CD8-positive, alpha-beta memory T cell (primary cell): ENCODE measurements around the gene PTTG2. TPM values are rescaled to one million over a fixed set of nuclear protein-coding genes. Genes with fewer than 3 reads are reported as not detected.

Experiments used
- CTCF ChIA-PET: fragments of 350-600 bp; sonication (Branson Sonifier 250); formaldehyde crosslinking; loops from one replicate; lab custom pipeline; 2021; ENCODE audit warnings: antibody characterized with exemption; lab: Charles Lee
- POLR2A ChIA-PET: fragments of 350-600 bp; sonication (Branson Sonifier 250); formaldehyde crosslinking; loops from one replicate; lab custom pipeline; 2021; ENCODE audit warnings: antibody characterized with exemption; lab: Charles Lee
- DNase-seq, 5 donors: peaks; one replicate each; pipeline versions ENCODE4 v3.0.0 to v3.0.0-alpha.2; 2020 to 2022; ENCODE audit warnings: mixed read lengths in 1 of 5
- H3K27ac ChIP-seq: one replicate; pipeline ENCODE4 v1.7.0; 2013; ENCODE audit warnings: low read depth, mild to moderate bottlenecking, low read length, moderate library complexity
- H3K27me3 ChIP-seq: 2 replicates; pipeline ENCODE4 v1.7.0; 2013; ENCODE audit warnings: low read length, mild to moderate bottlenecking; ENCODE audit not compliant: insufficient read depth, poor library complexity, severe bottlenecking
- H3K36me3 ChIP-seq: 2 replicates; pipeline ENCODE4 v1.7.0; 2013; ENCODE audit warnings: mild to moderate bottlenecking, low read length, moderate library complexity; ENCODE audit not compliant: insufficient read depth
- H3K4me1 ChIP-seq: 2 replicates; pipeline ENCODE4 v1.7.0; 2013; ENCODE audit warnings: mild to moderate bottlenecking, low read length, moderate library complexity; ENCODE audit not compliant: insufficient read depth
- H3K4me3 ChIP-seq: 2 replicates; pipeline ENCODE4 v1.7.0; 2013; ENCODE audit warnings: mild to moderate bottlenecking, low read length
- H3K9me3 ChIP-seq: 2 replicates; pipeline ENCODE4 v1.7.0; 2013; ENCODE audit warnings: mild to moderate bottlenecking, low read length
- H3K27ac Mint-ChIP-seq, 8 donors: one replicate each; pipeline ENCODE4 v1.8.0; 2020 to 2021; ENCODE audit warnings: mixed read lengths in 8 of 8, mild to moderate bottlenecking in 6 of 8, inconsistent platforms in 3 of 8, moderate library complexity in 3 of 8
- H3K27me3 Mint-ChIP-seq, 2 donors: one replicate each; pipeline ENCODE4 v1.8.0; 2020 to 2021; ENCODE audit warnings: mixed read lengths in 2 of 2, mild to moderate bottlenecking in 1 of 2, moderate library complexity in 1 of 2
- H3K36me3 Mint-ChIP-seq, 3 donors: one replicate each; pipeline ENCODE4 v1.8.0; 2020 to 2021; ENCODE audit warnings: mixed read lengths in 3 of 3, inconsistent platforms in 1 of 3, mild to moderate bottlenecking in 1 of 3
- H3K4me1 Mint-ChIP-seq, 3 donors: one replicate each; pipeline ENCODE4 v1.8.0; 2020 to 2021; ENCODE audit warnings: mixed read lengths in 3 of 3, inconsistent platforms in 1 of 3, mild to moderate bottlenecking in 1 of 3
- H3K4me3 Mint-ChIP-seq, 7 donors: one replicate each; pipeline ENCODE4 v1.8.0; 2020 to 2021; ENCODE audit warnings: mixed read lengths in 7 of 7, mild to moderate bottlenecking in 6 of 7, moderate library complexity in 4 of 7, inconsistent platforms in 2 of 7
- H3K9me3 Mint-ChIP-seq, 5 donors: one replicate each; pipeline ENCODE4 v1.8.0; 2020 to 2022; ENCODE audit warnings: mixed read lengths in 5 of 5, mild to moderate bottlenecking in 3 of 5, moderate library complexity in 2 of 5, inconsistent platforms in 1 of 5
- polyA plus RNA-seq: library from polyadenylated mRNA; unstranded; fragments of 300-500 nt; fragmentation: Illumina TruSeq; gene quantifications from one replicate; pipeline ENCODE4 v1.2.3, GENCODE V29; 2021
- total RNA-seq, 2 experiments: library from RNA; stranded (reverse); gene quantifications; one replicate each; pipeline ENCODE4 v1.2.3, GENCODE V29; 2021

PTTG2 gene
- total and polyA plus RNA-seq, 3 experiments from 2014 or later, result 0.55 TPM; not detected in 2

GRCh38 chr4:37999965-38000364, 39.8 kb downstream of the PTTG2 start:
- CTCF ChIA-PET, result no interaction called here
- H3K4me1 Mint-ChIP-seq, result peaks cover 50 to 60% (median 58%) of the 10 kb centered on the region in 3 donors
- H3K4me1 ChIP-seq, result peaks cover 11% of the 10 kb centered on the region
- POLR2A ChIA-PET, result no interaction called here
- no peaks in the 10 kb centered on the region for H3K9me3 Mint-ChIP-seq
- H3K36me3 Mint-ChIP-seq, result peaks cover 0 to 3% (median 0%) of the 10 kb centered on the region in 3 donors
- no peak overlapping the region for H3K27ac Mint-ChIP-seq
- no peaks in the 10 kb centered on the region for H3K27me3 Mint-ChIP-seq
- no peak overlapping the region for H3K27ac ChIP-seq
- no peak for DNase-seq
- no peak overlapping the region for H3K4me3 ChIP-seq
- no peaks in the 10 kb centered on the region for H3K36me3 ChIP-seq
- H3K9me3 ChIP-seq, result no peaks in the 10 kb centered on the region
- H3K4me3 Mint-ChIP-seq, result no peak overlapping the region
- no peaks in the 10 kb centered on the region for H3K27me3 ChIP-seq

GRCh38 chr4:38001927-38002326, 41.7 kb downstream of the PTTG2 start:
- peak overlapping the region in 2 of 8 donors; percentile 24 to 68 for H3K27ac Mint-ChIP-seq
- no peak overlapping the region for H3K27ac ChIP-seq
- no peaks in the 10 kb centered on the region for H3K36me3 ChIP-seq
- peaks cover 11% of the 10 kb centered on the region for H3K4me1 ChIP-seq
- ChIA-PET POLR2A (no interaction called here), CTCF (no interaction called here)
- H3K4me3 Mint-ChIP-seq, result no peak overlapping the region
- no peak overlapping the region for H3K4me3 ChIP-seq
- H3K27me3 ChIP-seq, result no peaks in the 10 kb centered on the region
- H3K27me3 Mint-ChIP-seq, result no peaks in the 10 kb centered on the region
- H3K9me3 ChIP-seq, result no peaks in the 10 kb centered on the region
- H3K9me3 Mint-ChIP-seq, result no peaks in the 10 kb centered on the region
- peaks cover 0 to 3% (median 0%) of the 10 kb centered on the region in 3 donors for H3K36me3 Mint-ChIP-seq
- no peak for DNase-seq
- H3K4me1 Mint-ChIP-seq, result peaks cover 56 to 67% (median 65%) of the 10 kb centered on the region in 3 donors

GRCh38 chr4:38002451-38003071, 42.4 kb downstream of the PTTG2 start:
- H3K9me3 ChIP-seq, result no peaks in the 10 kb centered on the region
- Mint-ChIP-seq H3K27me3 (no peaks in the 10 kb centered on the region), H3K9me3 (no peaks in the 10 kb centered on the region), H3K4me3 (no peak overlapping the region), H3K36me3 (peaks cover 0 to 3% (median 0%) of the 10 kb centered on the region in 3 donors), H3K4me1 (peaks cover 58 to 66% (median 66%) of the 10 kb centered on the region in 3 donors), H3K27ac (peak overlapping the region in 7 of 8 donors; percentile 15 to 77 (median 48))
- ChIA-PET POLR2A (no interaction called here), CTCF (interaction anchor here (1.4 kb wide), 1 partner anchor 399 kb away, joined by 3 read pairs; no protein-coding TSS in a partner anchor)
- DNase-seq, result no peak
- H3K4me3 ChIP-seq, result no peak overlapping the region
- H3K4me1 ChIP-seq, result peaks cover 11% of the 10 kb centered on the region
- H3K27me3 ChIP-seq, result no peaks in the 10 kb centered on the region
- no peaks in the 10 kb centered on the region for H3K36me3 ChIP-seq
- H3K27ac ChIP-seq, result no peak overlapping the region

- peak in 2 of 5 donors; percentile 3 to 48 for DNase-seq
- CTCF ChIA-PET, result interaction anchor here (1.1 to 1.4 kb wide), 2 partner anchors 25 to 400 kb away, joined by 3 to 5 read pairs; no protein-coding TSS in a partner anchor
- no peaks in the 10 kb centered on the region for H3K9me3 Mint-ChIP-seq
- peak overlapping the region; percentile 4 to 98 (median 56) for H3K27ac Mint-ChIP-seq
- H3K4me1 Mint-ChIP-seq, result peaks cover 59 to 68% (median 66%) of the 10 kb centered on the region in 3 donors
- H3K9me3 ChIP-seq, result no peaks in the 10 kb centered on the region
- POLR2A ChIA-PET, result no interaction called here
- H3K27me3 ChIP-seq, result no peaks in the 10 kb centered on the region
- H3K36me3 ChIP-seq, result no peaks in the 10 kb centered on the region
- H3K36me3 Mint-ChIP-seq, result peaks cover 0 to under 1% (median 0%) of the 10 kb centered on the region in 3 donors
- no peak overlapping the region for H3K27ac ChIP-seq
- peak overlapping the region; percentile 4 to 58 (median 47) for H3K4me3 Mint-ChIP-seq
- peaks cover 11% of the 10 kb centered on the region for H3K4me1 ChIP-seq
- no peak overlapping the region for H3K4me3 ChIP-seq
- H3K27me3 Mint-ChIP-seq, result no peaks in the 10 kb centered on the region
Observed at GRCh38 chr4:38003102-38003501, 42.9 kb downstream of the PTTG2 start.

GRCh38 chr4:38003628-38004027, 43.4 kb downstream of the PTTG2 start:
- H3K27ac Mint-ChIP-seq, result peak overlapping the region in 5 of 8 donors; percentile 4 to 98 (median 72)
- no peaks in the 10 kb centered on the region for H3K9me3 Mint-ChIP-seq
- H3K4me1 ChIP-seq, result peaks cover 11% of the 10 kb centered on the region
- peaks cover 61 to 70% (median 70%) of the 10 kb centered on the region in 3 donors for H3K4me1 Mint-ChIP-seq
- DNase-seq, result no peak
- no peak overlapping the region for H3K27ac ChIP-seq
- POLR2A ChIA-PET, result no interaction called here
- H3K4me3 ChIP-seq, result no peak overlapping the region
- CTCF ChIA-PET, result interaction anchor here (1.1 to 1.4 kb wide), 3 partner anchors 25 to 400 kb away, joined by 3 to 5 read pairs (median 3); no protein-coding TSS in a partner anchor
- H3K27me3 ChIP-seq, result no peaks in the 10 kb centered on the region
- H3K9me3 ChIP-seq, result no peaks in the 10 kb centered on the region
- no peaks in the 10 kb centered on the region for H3K27me3 Mint-ChIP-seq
- H3K4me3 Mint-ChIP-seq, result peak overlapping the region in 3 of 7 donors; percentile 40 to 58 (median 57)
- H3K36me3 ChIP-seq, result no peaks in the 10 kb centered on the region
- no peaks in the 10 kb centered on the region for H3K36me3 Mint-ChIP-seq

- CTCF ChIA-PET, result interaction anchor here (1.1 to 1.4 kb wide), 3 partner anchors 26 to 401 kb away, joined by 3 to 5 read pairs (median 3); no protein-coding TSS in a partner anchor
- H3K36me3 ChIP-seq, result no peaks in the 10 kb centered on the region
- no peak for DNase-seq
- H3K27me3 ChIP-seq, result no peaks in the 10 kb centered on the region
- Mint-ChIP-seq H3K9me3 (no peaks in the 10 kb centered on the region), H3K4me3 (no peak overlapping the region), H3K27me3 (no peaks in the 10 kb centered on the region), H3K4me1 (peaks cover 62 to 74% (median 70%) of the 10 kb centered on the region in 3 donors), H3K27ac (peak overlapping the region in 4 of 8 donors; percentile 14 to 74 (median 32)), H3K36me3 (no peaks in the 10 kb centered on the region)
- H3K9me3 ChIP-seq, result no peaks in the 10 kb centered on the region
- no peak overlapping the region for H3K27ac ChIP-seq
- POLR2A ChIA-PET, result no interaction called here
- peaks cover 11% of the 10 kb centered on the region for H3K4me1 ChIP-seq
- H3K4me3 ChIP-seq, result no peak overlapping the region
Observed at GRCh38 chr4:38004062-38004461, 43.9 kb downstream of the PTTG2 start.

- Mint-ChIP-seq H3K4me1 (peaks cover 57 to 71% (median 62%) of the 10 kb centered on the region in 3 donors), H3K27ac (peak overlapping the region in 3 of 8 donors; percentile 30 to 55 (median 49)), H3K4me3 (peak overlapping the region in 1 of 7 donors; percentile 43), H3K27me3 (no peaks in the 10 kb centered on the region), H3K36me3 (no peaks in the 10 kb centered on the region), H3K9me3 (no peaks in the 10 kb centered on the region)
- ChIA-PET POLR2A (no interaction called here), CTCF (interaction anchor here (1.3 kb wide), 1 partner anchor 31 kb away, joined by 3 read pairs; no protein-coding TSS in a partner anchor)
- Histone ChIP-seq H3K9me3 (no peaks in the 10 kb centered on the region), H3K27me3 (no peaks in the 10 kb centered on the region), H3K4me3 (no peak overlapping the region), H3K36me3 (no peaks in the 10 kb centered on the region), H3K4me1 (peaks cover 11% of the 10 kb centered on the region), H3K27ac (no peak overlapping the region)
- DNase-seq, result no peak
Observed at GRCh38 chr4:38004887-38005286, 44.7 kb downstream of the PTTG2 start.

GRCh38 chr4:38005637-38006036, 45.4 kb downstream of the PTTG2 start:
- no peak overlapping the region for H3K27ac ChIP-seq
- DNase-seq, result no peak
- ChIA-PET CTCF (no interaction called here), POLR2A (no interaction called here)
- Mint-ChIP-seq H3K9me3 (no peaks in the 10 kb centered on the region), H3K36me3 (peaks cover 0 to 2% (median 0%) of the 10 kb centered on the region in 3 donors), H3K27ac (peak overlapping the region in 3 of 8 donors; percentile 30 to 49 (median 47)), H3K27me3 (no peaks in the 10 kb centered on the region), H3K4me3 (no peak overlapping the region), H3K4me1 (peaks cover 62 to 75% (median 65%) of the 10 kb centered on the region in 3 donors)
- H3K27me3 ChIP-seq, result no peaks in the 10 kb centered on the region
- no peak overlapping the region for H3K4me3 ChIP-seq
- no peaks in the 10 kb centered on the region for H3K36me3 ChIP-seq
- peaks cover 11% of the 10 kb centered on the region for H3K4me1 ChIP-seq
- H3K9me3 ChIP-seq, result no peaks in the 10 kb centered on the region
